HT1080 (cell line): ENCODE results near the gene DNASE2B. TPM values are rescaled to one million over a fixed set of nuclear protein-coding genes. Genes with fewer than 3 reads are reported as not detected.
"Not testable (repeated sequence)": the region's sequence is repeated elsewhere in the genome, so short reads cannot be mapped to it uniquely, and the experiment has no call there.

Experiments used
- DNase-seq: peaks from one replicate; pipeline ENCODE4 v3.0.0-alpha.2; 2015; ENCODE audit warnings: low read depth
- total RNA-seq: library from RNA; depleted of rRNA; stranded (reverse); fragments of >200 nt; shearing (Covaris generic); gene quantifications from 2 replicates; pipeline ENCODE4 v1.2.3, GENCODE V29; 2014; rRNA removed

DNASE2B gene
- total RNA-seq, 1 experiment from 2014 or later = not detected

DNA sequence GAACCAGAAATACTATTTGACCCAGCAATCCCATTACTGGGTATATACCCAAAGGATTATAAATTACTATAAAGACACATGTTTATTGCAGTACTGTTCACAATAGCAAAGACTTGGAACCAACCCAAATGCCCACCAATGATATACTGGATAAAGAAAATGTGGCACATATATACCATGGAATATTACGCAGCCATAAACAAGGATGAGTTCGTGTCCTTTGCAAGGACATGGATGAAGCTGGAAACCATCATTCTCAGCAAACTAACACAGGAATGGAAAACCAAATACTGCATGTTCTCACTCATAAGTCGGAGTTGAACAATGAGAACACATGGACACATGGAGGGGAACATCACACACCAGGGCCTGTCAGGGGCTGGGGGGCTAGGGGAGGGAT lies 50.4 kb downstream of the DNASE2B start:
- DNase-seq = not testable (repeated sequence)

DNA sequence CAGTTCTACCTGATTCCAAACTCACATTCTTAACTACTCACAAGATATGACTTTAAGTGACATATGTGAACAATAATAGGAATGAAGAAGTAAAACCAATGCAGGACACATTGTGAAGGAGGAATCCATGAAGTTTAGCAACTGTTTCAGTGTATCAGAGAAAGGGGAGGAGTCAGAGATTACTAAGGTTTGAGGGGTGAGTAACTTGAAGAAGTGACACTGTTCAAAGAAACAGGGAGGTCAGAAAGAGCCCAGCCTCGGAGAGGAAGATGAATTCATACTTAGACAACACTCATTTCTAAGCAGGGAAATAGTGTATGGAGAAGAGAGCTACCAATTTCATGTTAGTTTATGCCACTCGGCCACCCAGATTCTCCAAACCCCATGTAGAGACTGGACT lies 52.6 kb downstream of the DNASE2B start:
- DNase-seq = peak; percentile 24

DNA sequence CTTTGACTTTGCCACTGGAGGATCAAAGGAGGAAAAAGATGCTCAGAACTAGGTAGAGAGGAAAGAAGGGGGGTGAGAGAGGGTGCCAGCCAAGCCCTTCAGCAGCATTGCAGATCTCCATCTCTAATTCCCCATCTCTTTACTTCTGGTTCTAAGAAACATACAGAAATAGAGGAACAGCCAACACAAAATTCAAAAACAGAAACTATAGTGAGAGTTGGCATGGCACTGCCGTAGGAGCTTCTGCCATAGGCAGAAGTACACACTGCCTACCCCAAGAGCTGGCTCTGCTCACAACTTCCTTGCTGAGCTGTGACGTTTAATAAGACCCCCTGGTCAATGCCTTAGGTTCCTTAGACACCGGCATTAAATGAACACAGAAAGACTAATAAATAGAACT lies 54.2 kb downstream of the DNASE2B start:
- no peak for DNase-seq

DNA sequence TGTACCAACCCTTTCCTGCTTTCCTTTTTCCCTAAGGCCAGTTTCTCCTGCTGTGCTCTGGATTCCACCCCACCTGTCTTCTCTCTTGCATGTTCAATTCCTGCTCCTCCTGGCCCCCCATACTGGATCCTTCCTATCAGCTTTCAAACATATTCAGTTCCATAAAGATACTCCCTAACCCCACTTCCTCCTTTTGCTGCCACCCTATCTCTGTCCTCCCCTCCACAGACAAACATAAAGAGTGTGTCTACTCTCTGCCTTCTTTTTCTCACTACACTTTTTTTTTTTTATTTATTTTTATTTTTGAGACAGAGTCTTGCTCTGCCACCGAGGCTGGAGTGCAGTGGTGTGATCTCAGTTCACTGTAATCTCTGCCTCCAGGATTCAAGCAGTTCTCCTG lies 63.8 kb downstream of the DNASE2B start:
- no peak for DNase-seq

Other genes with a start within 250 kb of the DNASE2B start
- gene SAMD13, start 96.8 kb upstream of the DNASE2B start, total RNA-seq = 0.47 and 0.79 TPM in 2 replicates
- gene RPF1, start 80.8 kb downstream of the DNASE2B start, total RNA-seq = 99.9 and 111 TPM in 2 replicates
- 0.20 TPM in 1 of 2 replicates, not detected in the other for gene SPATA1, start 107.9 kb downstream of the DNASE2B start, total RNA-seq
- gene GNG5, start 108.1 kb downstream of the DNASE2B start, total RNA-seq = 42.0 and 111 TPM in 2 replicates
- gene CTBS, start 176.0 kb downstream of the DNASE2B start, total RNA-seq = 4.7 and 5.2 TPM in 2 replicates